Left colon (tissue), 2 donors: ENCODE results near the gene MIS18A. TPM values are rescaled to one million over a fixed set of nuclear protein-coding genes. Genes with fewer than 3 reads are reported as not detected.

Source experiments
- ATAC-seq: fragments of 200-7000 bp; cut with Tn5 transposase; one replicate; pipeline ENCODE4 v1.9.1; 2020; ENCODE audit warnings: mild to moderate bottlenecking, moderate library complexity
- DNase-seq, 2 donors: peaks; one replicate each; pipeline ENCODE4 v3.0.0-alpha.2; 2020
- intact Hi-C, 2 donors: fragments of 100-400 bp; cut with DNase I in 1 of 2; cut with micrococcal nuclease in 1 of 2; formaldehyde crosslinking; loops; one replicate each; pipeline versions ENCODE4 v1.11.2 to v1.14.0; 2022; cut with DNase I, micrococcal nuclease
- total RNA-seq, 2 donors: library from RNA; stranded (reverse); fragmentation: NEBNext Ultra II Directional; extraction: Animal tissue kit (Norgen Biotek cat#: 25700); gene quantifications; one replicate each; pipeline ENCODE4 v1.2.1, GENCODE V29; 2021
- donor health status: DM: no; HTN: no; CAD: no.
- donor health status: DM: yes; HTN: yes; CAD: no.

MIS18A gene
- total RNA-seq, 2 donors from 2014 or later = 6.4 to 9.5 TPM

DNA sequence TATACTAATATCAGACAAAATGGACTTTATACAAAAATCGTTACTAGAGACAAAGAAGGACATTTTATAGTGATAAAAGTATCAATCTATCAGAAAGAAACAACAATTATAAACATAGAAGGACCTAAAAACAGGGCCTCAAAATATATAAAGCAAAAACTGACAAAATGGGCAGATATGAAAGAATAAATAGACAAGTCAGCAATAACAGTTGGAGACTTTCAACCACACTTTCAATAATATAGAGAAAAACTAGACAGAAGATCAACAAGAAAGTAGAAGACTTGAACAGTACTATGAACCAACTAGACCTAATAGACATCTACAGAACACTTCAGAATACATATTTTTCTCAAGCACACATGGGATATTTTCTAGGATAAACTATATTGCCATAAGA lies 52.4 kb downstream of the MIS18A start:
- intact Hi-C loops = no loop called here
- DNase-seq = no peak

More for the DNA sequence above, 52.4 kb downstream of the MIS18A start:
- ATAC-seq = no peak

Other genes with a start within 250 kb of the MIS18A start
- gene MRAP, start 19.8 kb upstream of the MIS18A start, total RNA-seq = not detected
- 10 to 100 TPM in 1 of 2 donors, 1 to 10 TPM in 1; 7.3 to 12.6 TPM for gene URB1, start 114.0 kb upstream of the MIS18A start, total RNA-seq
- 10 to 100 TPM; 10.3 to 24.5 TPM for gene EVA1C, start 133.7 kb upstream of the MIS18A start, total RNA-seq